Endodermal cell (in vitro differentiated cells): Measurements from ENCODE around the gene PARD3B. TPM values are rescaled to one million over a fixed set of nuclear protein-coding genes. Genes with fewer than 3 reads are reported as not detected.

Experiments
- DNase-seq: peaks from one replicate; pipeline ENCODE4 v3.0.0-alpha.2; 2017
- H3K27ac ChIP-seq: 2 replicates; pipeline ENCODE4 v1.5.1; 2013; ENCODE audit warnings: mild to moderate bottlenecking, low read depth, low read length, moderate library complexity
- H3K27me3 ChIP-seq: 2 replicates; pipeline ENCODE4 v1.6.1; 2013; ENCODE audit warnings: mild to moderate bottlenecking, low read length, moderate library complexity; ENCODE audit not compliant: insufficient read depth, control insufficient read depth, poor library complexity, severe bottlenecking
- H3K36me3 ChIP-seq: 2 replicates; pipeline ENCODE4 v1.7.0; 2013; ENCODE audit warnings: mild to moderate bottlenecking, low read length, moderate library complexity; ENCODE audit not compliant: control insufficient read depth, insufficient read depth
- H3K4me1 ChIP-seq: one replicate; pipeline ENCODE4 v1.7.0; 2013; ENCODE audit warnings: low read length; ENCODE audit not compliant: control insufficient read depth, insufficient read depth
- H3K4me3 ChIP-seq: 2 replicates; pipeline ENCODE4 v1.5.1; 2013; ENCODE audit warnings: mild to moderate bottlenecking, low read length, moderate library complexity
- H3K9ac ChIP-seq: 2 replicates; pipeline ENCODE4 v1.6.1; 2013; ENCODE audit warnings: mild to moderate bottlenecking, low read length, moderate library complexity; ENCODE audit not compliant: poor library complexity, severe bottlenecking; ENCODE audit errors: extremely low read depth
- H3K9me3 ChIP-seq: 2 replicates; pipeline ENCODE4 v1.6.1; 2013; ENCODE audit warnings: mild to moderate bottlenecking, low read length, moderate library complexity; ENCODE audit not compliant: control insufficient read depth
- H3K27ac Mint-ChIP-seq: 2 replicates; pipeline ENCODE4 v1.8.0; 2020; ENCODE audit warnings: mixed read lengths
- H3K27me3 Mint-ChIP-seq: 2 replicates; pipeline ENCODE4 v1.8.0; 2021; ENCODE audit warnings: mild to moderate bottlenecking, mixed read lengths; ENCODE audit not compliant: insufficient read depth
- H3K36me3 Mint-ChIP-seq: 2 replicates; pipeline ENCODE4 v1.8.0; 2020; ENCODE audit warnings: low read depth, mixed read lengths
- H3K4me1 Mint-ChIP-seq: 2 replicates; pipeline ENCODE4 v1.8.0; 2020; ENCODE audit warnings: mixed read lengths
- H3K4me3 Mint-ChIP-seq: 2 replicates; pipeline ENCODE4 v1.8.0; 2020; ENCODE audit warnings: mild to moderate bottlenecking, moderate library complexity, mixed read lengths
- H3K9me3 Mint-ChIP-seq: 2 replicates; pipeline ENCODE4 v1.8.0; 2020; ENCODE audit warnings: mild to moderate bottlenecking, mixed read lengths
- WGBS, 2 experiments: methylation state at CpG; one replicate each; pipeline versions ENCODE4 v1.1.5 to v1.1.7; 2013; ENCODE audit warnings: missing lambda C conversion rate in 2 of 2, mixed read lengths in 1 of 2; ENCODE audit not compliant: insufficient coverage in 1 of 2, insufficient read length in 1 of 2; 5-methylcytosine and 5-hydroxymethylcytosine counted together
- total RNA-seq, 2 donors: library from RNA; stranded (reverse); fragmentation: NEBNext Ultra II Directional in 1 of 2; extraction: Animal tissue kit (Norgen Biotek cat#: 25700) in 1 of 2; gene quantifications; 2 replicates in 1 of 2; 3 replicates in 1 of 2; pipeline ENCODE4 v1.2.1, GENCODE V29; 2021
- TF ChIP-seq, protein P1 (sequence below): fragments of 200-600 bp; sonication (generic); conservative IDR thresholded peaks from 2 replicates; pipeline ENCODE4 v1.5.0; 2021; ENCODE audit warnings: antibody characterized with exemption, mild to moderate bottlenecking

PARD3B gene
- total RNA-seq, 2 donors from 2014 or later, result 2.5 to 5.6 TPM

DNA sequence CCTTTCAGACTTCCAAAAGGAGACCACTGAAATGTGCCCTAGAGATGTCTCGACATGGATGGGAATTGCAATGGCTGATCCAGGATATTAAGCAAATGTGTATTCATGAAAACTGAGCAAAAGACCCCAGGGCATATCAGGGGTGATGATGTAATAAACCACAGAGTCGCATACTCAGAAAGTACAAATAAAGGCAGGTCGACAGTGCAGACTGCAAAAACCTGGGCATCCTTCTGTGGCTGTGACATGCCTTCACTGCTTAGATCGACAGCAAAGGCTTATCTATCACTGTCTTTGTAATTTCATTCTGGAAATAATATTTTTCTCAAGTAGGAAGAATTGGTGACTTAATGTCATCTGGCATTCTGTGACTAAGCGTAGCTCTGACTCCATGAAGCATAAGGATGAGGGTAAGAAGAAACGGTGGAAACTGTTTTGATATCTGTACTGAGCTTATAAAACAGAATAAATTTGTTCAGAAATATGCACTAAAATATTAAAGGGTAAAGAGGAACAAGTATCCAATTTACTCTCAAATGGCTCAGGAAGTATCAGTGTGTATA is 1021.4 kb downstream of the PARD3B start:
- H3K27ac ChIP-seq, result no peak overlapping the region
- Mint-ChIP-seq H3K4me3 (no peak overlapping the region), H3K27me3 (no peaks in the 10 kb centered on the region), H3K36me3 (no peaks in the 10 kb centered on the region), H3K9me3 (no peaks in the 10 kb centered on the region), H3K4me1 (no peaks in the 10 kb centered on the region), H3K27ac (no peak overlapping the region)
- H3K4me1 ChIP-seq, result no peaks in the 10 kb centered on the region
- H3K4me3 ChIP-seq, result no peak overlapping the region
- WGBS, 2 experiments, result 77% methylated on average over 5 to 6 of the region's 6 CpGs
- H3K9ac ChIP-seq, result no peak overlapping the region
- no peaks in the 10 kb centered on the region for H3K27me3 ChIP-seq
- TF ChIP-seq, protein P1, sequence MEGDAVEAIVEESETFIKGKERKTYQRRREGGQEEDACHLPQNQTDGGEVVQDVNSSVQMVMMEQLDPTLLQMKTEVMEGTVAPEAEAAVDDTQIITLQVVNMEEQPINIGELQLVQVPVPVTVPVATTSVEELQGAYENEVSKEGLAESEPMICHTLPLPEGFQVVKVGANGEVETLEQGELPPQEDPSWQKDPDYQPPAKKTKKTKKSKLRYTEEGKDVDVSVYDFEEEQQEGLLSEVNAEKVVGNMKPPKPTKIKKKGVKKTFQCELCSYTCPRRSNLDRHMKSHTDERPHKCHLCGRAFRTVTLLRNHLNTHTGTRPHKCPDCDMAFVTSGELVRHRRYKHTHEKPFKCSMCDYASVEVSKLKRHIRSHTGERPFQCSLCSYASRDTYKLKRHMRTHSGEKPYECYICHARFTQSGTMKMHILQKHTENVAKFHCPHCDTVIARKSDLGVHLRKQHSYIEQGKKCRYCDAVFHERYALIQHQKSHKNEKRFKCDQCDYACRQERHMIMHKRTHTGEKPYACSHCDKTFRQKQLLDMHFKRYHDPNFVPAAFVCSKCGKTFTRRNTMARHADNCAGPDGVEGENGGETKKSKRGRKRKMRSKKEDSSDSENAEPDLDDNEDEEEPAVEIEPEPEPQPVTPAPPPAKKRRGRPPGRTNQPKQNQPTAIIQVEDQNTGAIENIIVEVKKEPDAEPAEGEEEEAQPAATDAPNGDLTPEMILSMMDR, result no peak
- no peak for DNase-seq
- no peaks in the 10 kb centered on the region for H3K36me3 ChIP-seq
- no peaks in the 10 kb centered on the region for H3K9me3 ChIP-seq

DNA sequence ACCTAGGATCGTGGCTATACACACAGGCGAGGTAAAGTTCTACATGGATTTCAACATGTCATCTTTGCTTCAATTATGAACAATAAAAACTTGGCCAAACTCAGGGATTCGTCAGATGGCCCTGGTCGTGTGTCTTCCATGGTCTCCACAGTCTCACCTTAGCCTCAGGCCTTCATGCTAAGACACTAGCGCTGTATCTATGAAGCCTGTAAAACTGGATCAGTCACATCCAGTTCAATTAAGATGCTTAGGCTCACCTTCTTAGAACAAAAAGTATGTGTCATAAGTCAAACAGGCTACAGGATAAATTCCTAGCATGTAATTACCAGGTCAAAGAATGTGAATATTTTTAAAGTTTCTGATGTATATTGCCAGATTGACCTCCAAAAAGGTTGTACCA is 1023.3 kb downstream of the PARD3B start:
- no peaks in the 10 kb centered on the region for H3K36me3 ChIP-seq
- Mint-ChIP-seq H3K4me1 (no peaks in the 10 kb centered on the region), H3K4me3 (no peak overlapping the region), H3K27me3 (no peaks in the 10 kb centered on the region), H3K9me3 (no peaks in the 10 kb centered on the region), H3K27ac (no peak overlapping the region), H3K36me3 (no peaks in the 10 kb centered on the region)
- no peaks in the 10 kb centered on the region for H3K9me3 ChIP-seq
- no peak overlapping the region for H3K4me3 ChIP-seq
- no peak overlapping the region for H3K9ac ChIP-seq
- TF ChIP-seq, protein P1, result no peak
- H3K4me1 ChIP-seq, result no peaks in the 10 kb centered on the region
- WGBS, 2 experiments, result 91 to 93% methylated on average over 3 to 5 of the region's 5 CpGs
- DNase-seq, result no peak
- H3K27me3 ChIP-seq, result no peaks in the 10 kb centered on the region
- no peak overlapping the region for H3K27ac ChIP-seq

DNA sequence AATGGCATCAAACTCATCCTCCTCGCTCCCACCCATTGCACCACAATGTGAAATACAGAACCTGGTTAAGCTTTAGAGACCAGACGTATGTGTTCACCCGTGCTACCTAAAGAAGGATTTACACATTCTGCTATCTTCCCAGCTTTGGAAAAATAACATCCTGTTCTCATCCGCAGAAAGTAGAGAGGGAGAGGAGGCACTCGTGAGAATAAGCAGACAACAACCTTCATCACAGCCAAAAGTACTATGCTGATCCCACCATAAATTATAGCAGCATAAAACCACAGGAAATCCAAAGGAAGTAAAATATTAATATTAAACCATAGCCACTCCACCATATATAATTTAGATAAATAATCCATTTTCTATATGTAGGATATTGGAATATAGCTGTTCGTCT is 1025.4 kb downstream of the PARD3B start:
- Mint-ChIP-seq H3K4me3 (no peak overlapping the region), H3K9me3 (peaks cover under 1% of the 10 kb centered on the region), H3K27me3 (no peaks in the 10 kb centered on the region), H3K4me1 (no peaks in the 10 kb centered on the region), H3K36me3 (no peaks in the 10 kb centered on the region), H3K27ac (no peak overlapping the region)
- TF ChIP-seq, protein P1, result no peak
- Histone ChIP-seq H3K36me3 (no peaks in the 10 kb centered on the region), H3K27ac (no peak overlapping the region), H3K4me1 (no peaks in the 10 kb centered on the region), H3K4me3 (no peak overlapping the region), H3K27me3 (no peaks in the 10 kb centered on the region), H3K9me3 (peaks cover 4% of the 10 kb centered on the region), H3K9ac (no peak overlapping the region)
- 88 to 90% methylated on average over 1 to 4 of the region's 6 CpGs for WGBS, 2 experiments
- DNase-seq, result no peak
